ENCODE results near the gene SPTLC1. TPM values are rescaled to one million over a fixed set of nuclear protein-coding genes. Genes with fewer than 3 reads are reported as not detected.

SPTLC1 gene
- total and polyA plus RNA-seq, 2 of the 13 experiments (the other 11 are each of a cell fraction or from before 2014, with no cell fraction given): 56.2 to 72.5 TPM

- TF ChIP-seq FOXA1 (IDR thresholded peaks at IDR 0.05) (no peak), FOXA1 (CRISPR knock-in tag; IDR thresholded peaks at IDR 0.05) (peak; percentile 44), ZMAT3 (CRISPR knock-in tag; conservative IDR thresholded peaks at IDR 0.05) (no peak), ZBTB40 (IDR thresholded peaks at IDR 0.05) (no peak), ZBTB40 (CRISPR knock-in tag; IDR thresholded peaks at IDR 0.05) (no peak; the same call in 1 of the 2 replicates), SP1 (IDR thresholded peaks at IDR 0.05) (no peak), SP1 (CRISPR knock-in tag; IDR thresholded peaks at IDR 0.05) (peak; percentile 99), KLF11 (CRISPR knock-in tag; IDR thresholded peaks at IDR 0.05) (peak; percentile 65; the same call in 1 of the 2 replicates), ZNF34 (CRISPR knock-in tag; IDR thresholded peaks at IDR 0.05; ENCODE audit: borderline replicate concordance) (no peak), IRF9 (CRISPR knock-in tag; IDR thresholded peaks at IDR 0.05; ENCODE audit: borderline replicate concordance) (peak; percentile 80; the same call in 1 of the 2 replicates), HES4 (CRISPR knock-in tag; IDR thresholded peaks at IDR 0.05; ENCODE audit: borderline replicate concordance) (peak; percentile 73), HOXA7 (CRISPR knock-in tag; IDR thresholded peaks at IDR 0.05) (no peak), ARNTL (CRISPR knock-in tag; IDR thresholded peaks at IDR 0.05) (no peak)
- TF ChIP-seq, protein P1, sequence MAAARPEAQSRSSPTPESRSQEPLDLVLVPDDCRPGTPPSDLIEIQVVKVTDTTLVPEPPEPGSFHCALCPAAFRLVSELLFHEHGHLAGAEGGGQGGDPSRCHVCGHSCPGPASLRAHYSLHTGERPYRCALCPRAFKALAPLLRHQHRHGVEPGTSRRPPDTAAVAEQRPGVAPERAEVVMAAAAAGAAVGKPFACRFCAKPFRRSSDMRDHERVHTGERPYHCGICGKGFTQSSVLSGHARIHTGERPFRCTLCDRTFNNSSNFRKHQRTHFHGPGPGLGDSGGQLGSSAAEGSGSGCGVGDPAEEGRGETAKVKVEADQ (CRISPR knock-in tag; IDR thresholded peaks at IDR 0.05; ENCODE audit: borderline replicate concordance): no peak
- TF ChIP-seq, protein P2, sequence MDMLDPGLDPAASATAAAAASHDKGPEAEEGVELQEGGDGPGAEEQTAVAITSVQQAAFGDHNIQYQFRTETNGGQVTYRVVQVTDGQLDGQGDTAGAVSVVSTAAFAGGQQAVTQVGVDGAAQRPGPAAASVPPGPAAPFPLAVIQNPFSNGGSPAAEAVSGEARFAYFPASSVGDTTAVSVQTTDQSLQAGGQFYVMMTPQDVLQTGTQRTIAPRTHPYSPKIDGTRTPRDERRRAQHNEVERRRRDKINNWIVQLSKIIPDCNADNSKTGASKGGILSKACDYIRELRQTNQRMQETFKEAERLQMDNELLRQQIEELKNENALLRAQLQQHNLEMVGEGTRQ (IDR thresholded peaks at IDR 0.05; ENCODE audit: low read depth, low read length): peak; percentile 14; the same call in 1 of the 2 replicates
- TF ChIP-seq, protein P2 (CRISPR knock-in tag; IDR thresholded peaks at IDR 0.05; ENCODE audit: borderline replicate concordance): peak; percentile 67; the same call in 1 of the 2 replicates
Observed at GRCh38 chr9:92115071-92115858, at the start of gene SPTLC1 (continued).
